NB4 (cell line): ENCODE data around the gene PNPLA7.

Experiments
- POLR2A ChIP-seq: IDR thresholded peaks from 2 replicates; pipeline ENCODE4 v1.6.1; 2011; ENCODE audit warnings: mild to moderate bottlenecking; ENCODE audit not compliant: insufficient read length; ENCODE audit errors: extremely low read depth
- TF ChIP-seq, protein P1 (sequence below): IDR thresholded peaks from one replicate; pipeline ENCODE4 v1.5.1; 2012; ENCODE audit warnings: low read depth, low read length
- TF ChIP-seq, protein P2 (sequence below): IDR thresholded peaks from 2 replicates; pipeline ENCODE4 v1.6.1; 2011; ENCODE audit warnings: low read depth, low read length

DNA sequence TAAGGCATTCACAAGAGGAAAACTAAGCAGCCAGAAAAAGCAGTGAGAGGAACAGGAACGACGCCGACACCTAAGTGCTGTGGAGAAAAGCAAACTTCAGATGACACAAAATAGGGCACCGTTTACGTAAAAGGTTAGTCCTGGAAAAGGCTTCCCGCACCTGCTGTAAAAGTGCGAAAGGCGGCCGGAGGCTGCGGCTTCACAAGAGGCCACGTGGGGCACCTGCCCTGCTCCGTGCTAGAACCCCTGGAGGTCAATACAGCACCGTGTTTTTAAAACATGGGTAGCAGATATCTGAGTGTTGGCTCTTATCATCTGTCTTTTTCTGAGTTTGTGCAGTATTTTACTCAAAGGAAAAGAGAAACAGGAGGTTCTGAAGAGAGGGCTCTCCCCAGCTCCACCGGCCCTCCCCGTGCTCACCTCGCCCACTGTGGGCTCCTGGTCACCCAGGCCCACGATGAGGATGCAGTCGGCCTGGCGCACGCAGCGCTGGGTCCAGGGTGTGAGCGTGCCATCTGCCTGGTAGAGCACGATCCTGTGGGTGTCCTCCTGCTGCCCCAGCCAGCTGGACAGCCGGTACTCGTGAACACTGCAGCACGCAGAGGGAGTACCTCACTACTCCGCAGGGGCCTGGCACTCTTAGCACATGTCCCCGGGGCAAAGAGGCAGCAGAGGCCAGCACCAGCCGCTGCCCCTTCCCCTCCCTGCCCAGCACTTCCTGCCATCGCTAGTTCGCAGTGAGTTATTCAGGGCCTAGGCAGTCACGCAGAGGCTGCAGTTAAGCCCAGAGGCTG is 70.1 kb downstream of the PNPLA7 start:
- TF ChIP-seq, protein P1, sequence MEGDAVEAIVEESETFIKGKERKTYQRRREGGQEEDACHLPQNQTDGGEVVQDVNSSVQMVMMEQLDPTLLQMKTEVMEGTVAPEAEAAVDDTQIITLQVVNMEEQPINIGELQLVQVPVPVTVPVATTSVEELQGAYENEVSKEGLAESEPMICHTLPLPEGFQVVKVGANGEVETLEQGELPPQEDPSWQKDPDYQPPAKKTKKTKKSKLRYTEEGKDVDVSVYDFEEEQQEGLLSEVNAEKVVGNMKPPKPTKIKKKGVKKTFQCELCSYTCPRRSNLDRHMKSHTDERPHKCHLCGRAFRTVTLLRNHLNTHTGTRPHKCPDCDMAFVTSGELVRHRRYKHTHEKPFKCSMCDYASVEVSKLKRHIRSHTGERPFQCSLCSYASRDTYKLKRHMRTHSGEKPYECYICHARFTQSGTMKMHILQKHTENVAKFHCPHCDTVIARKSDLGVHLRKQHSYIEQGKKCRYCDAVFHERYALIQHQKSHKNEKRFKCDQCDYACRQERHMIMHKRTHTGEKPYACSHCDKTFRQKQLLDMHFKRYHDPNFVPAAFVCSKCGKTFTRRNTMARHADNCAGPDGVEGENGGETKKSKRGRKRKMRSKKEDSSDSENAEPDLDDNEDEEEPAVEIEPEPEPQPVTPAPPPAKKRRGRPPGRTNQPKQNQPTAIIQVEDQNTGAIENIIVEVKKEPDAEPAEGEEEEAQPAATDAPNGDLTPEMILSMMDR: no peak
- TF ChIP-seq, protein P2, sequence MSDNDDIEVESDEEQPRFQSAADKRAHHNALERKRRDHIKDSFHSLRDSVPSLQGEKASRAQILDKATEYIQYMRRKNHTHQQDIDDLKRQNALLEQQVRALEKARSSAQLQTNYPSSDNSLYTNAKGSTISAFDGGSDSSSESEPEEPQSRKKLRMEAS: no peak
- TF ChIP-seq POLR2A: no peak
